CD4-positive, alpha-beta T cell treated with Interleukin-2 at 100 ng/mL for 4 hours (primary cell): ENCODE measurements around the gene AGPAT4.

Experiments used
- DNase-seq: peaks from one replicate; pipeline ENCODE4 v3.0.0-alpha.2; 2020; ENCODE audit warnings: low spot score

The AGPAT4 gene

GRCh38 chr6:161227004-161227960 lies 46.6 kb downstream of the AGPAT4 start:
- peak; percentile 9 for DNase-seq

- DNase-seq = peak; percentile 36
Observed at GRCh38 chr6:161226009-161226964, 47.6 kb downstream of the AGPAT4 start.

GRCh38 chr6:161225681-161226008 lies 48.2 kb downstream of the AGPAT4 start:
- DNase-seq = no peak

GRCh38 chr6:161224951-161225680 lies 48.7 kb downstream of the AGPAT4 start:
- peak; percentile 4 for DNase-seq

- no peak for DNase-seq
Observed at GRCh38 chr6:161223646-161224045, 50.2 kb downstream of the AGPAT4 start.

- DNase-seq = no peak
Observed at GRCh38 chr6:161222706-161223234, 51.1 kb downstream of the AGPAT4 start.

GRCh38 chr6:161220346-161220745 lies 53.5 kb downstream of the AGPAT4 start:
- no peak for DNase-seq

GRCh38 chr6:161219680-161220079 lies 54.2 kb downstream of the AGPAT4 start:
- no peak for DNase-seq

- no peak for DNase-seq
Observed at GRCh38 chr6:161218222-161218621, 55.6 kb downstream of the AGPAT4 start.

GRCh38 chr6:161217628-161218027 lies 56.2 kb downstream of the AGPAT4 start:
- no peak for DNase-seq

- no peak for DNase-seq
Observed at GRCh38 chr6:161216616-161217205, 57.1 kb downstream of the AGPAT4 start.

GRCh38 chr6:161215876-161216615 lies 57.8 kb downstream of the AGPAT4 start:
- DNase-seq = no peak

GRCh38 chr6:161215193-161215592 lies 58.7 kb downstream of the AGPAT4 start:
- no peak for DNase-seq

GRCh38 chr6:161214722-161215121 lies 59.1 kb downstream of the AGPAT4 start:
- DNase-seq = no peak

- no peak for DNase-seq
Observed at GRCh38 chr6:161212902-161213301, 61.0 kb downstream of the AGPAT4 start.

GRCh38 chr6:161211380-161212035 lies 62.4 kb downstream of the AGPAT4 start:
- DNase-seq = no peak

- DNase-seq = no peak
Observed at GRCh38 chr6:161210857-161211256, 63.0 kb downstream of the AGPAT4 start.

GRCh38 chr6:161207200-161207599 lies 66.7 kb downstream of the AGPAT4 start:
- no peak for DNase-seq

GRCh38 chr6:161204866-161205557 lies 68.8 kb downstream of the AGPAT4 start:
- no peak for DNase-seq
